ENCODE data around the gene SORCS2.

GRCh38 chr4:7315286-7315685, 122.9 kb downstream of the SORCS2 start:
- TF ChIP-seq EZH2 (IDR thresholded peaks at IDR 0.05): no peak
- no peak for TF ChIP-seq POLR2AphosphoS5 (IDR thresholded peaks at IDR 0.05; ENCODE audit: borderline replicate concordance, low read depth, low read length)
- no peak for TF ChIP-seq FOXP2 (optimal IDR thresholded peaks at IDR 0.05; ENCODE audit: control extremely low read depth, extremely low read length, insufficient read depth)

All from SK-N-MC (cell line).